HUES64 (cell line): Measurements from ENCODE around the gene CFAP45. TPM values are rescaled to one million over a fixed set of nuclear protein-coding genes. Genes with fewer than 3 reads are reported as not detected.

Source experiments
- H3K27ac ChIP-seq: 2 replicates; pipeline ENCODE4 v1.7.0; 2013; ENCODE audit warnings: low read depth, low read length, inconsistent platforms
- H3K27me3 ChIP-seq: 2 replicates; pipeline ENCODE4 v1.6.1; 2013; ENCODE audit warnings: mild to moderate bottlenecking, low read length; ENCODE audit not compliant: insufficient read depth
- H3K36me3 ChIP-seq: 2 replicates; pipeline ENCODE4 v1.6.1; 2013; ENCODE audit warnings: mild to moderate bottlenecking, low read length; ENCODE audit not compliant: insufficient read depth
- H3K4me1 ChIP-seq: 2 replicates; pipeline ENCODE4 v1.6.1; 2013; ENCODE audit warnings: mild to moderate bottlenecking, low read length, moderate library complexity; ENCODE audit not compliant: insufficient read depth
- H3K4me3 ChIP-seq: 2 replicates; pipeline ENCODE4 v1.5.1; 2013; ENCODE audit warnings: mild to moderate bottlenecking, low read length, moderate library complexity
- H3K9ac ChIP-seq: 2 replicates; pipeline ENCODE4 v1.6.1; 2013; ENCODE audit warnings: mild to moderate bottlenecking, low read depth, low read length
- H3K9me3 ChIP-seq: 2 replicates; pipeline ENCODE4 v1.6.1; 2013; ENCODE audit warnings: low read depth, low read length; ENCODE audit not compliant: insufficient read depth
- WGBS: fragments of 150-250, 120-280 bp; methylation state at CpG from one replicate; pipeline ENCODE4 v1.1.7; 2013; ENCODE audit warnings: missing lambda C conversion rate; 5-methylcytosine and 5-hydroxymethylcytosine counted together
- polyA plus RNA-seq, 2 experiments: library from polyadenylated mRNA; stranded (reverse); fragments of 50-300 nt; gene quantifications; one replicate each; pipeline ENCODE4 v1.2.3, GENCODE V29; 2013

CFAP45 gene
- polyA plus RNA-seq (2013, experiment 1 of 2), result not detected
- polyA plus RNA-seq (2013, experiment 2 of 2), result 0.38 TPM

- Histone ChIP-seq H3K27ac (peak within 1 kb of the TSS; percentile 22; the same call in 1 of the 2 replicates), H3K4me1 (peaks cover 11% of the 10 kb centered on the region), H3K9ac (peak within 1 kb of the TSS; percentile 62), H3K4me3 (peak within 1 kb of the TSS; percentile 48), H3K27me3 (peaks cover 12% of the 10 kb centered on the region), H3K9me3 (peaks cover 3% of the 10 kb centered on the region; the same call in 1 of the 2 replicates), H3K36me3 (no peaks in the 10 kb centered on the region)
- WGBS, result 8% methylated on average over 30 of the region's 30 CpGs
These were observed at the start of gene CFAP45 for GRCh38 chr1:159900086-159900680. Gene CFAP45 (minus strand): TSS chr1:159900165. CDS start chr1:159900098, 67 bp downstream.

GRCh38 chr1:159949123-159949522, 49.2 kb upstream of the CFAP45 start:
- no peak overlapping the region for H3K4me3 ChIP-seq
- H3K27ac ChIP-seq, result no peak overlapping the region
- H3K4me1 ChIP-seq, result peaks cover 17% of the 10 kb centered on the region; the same call in 1 of the 2 replicates
- 88% methylated on average over 6 of the region's 6 CpGs for WGBS
- H3K36me3 ChIP-seq, result no peaks in the 10 kb centered on the region
- H3K9me3 ChIP-seq, result no peaks in the 10 kb centered on the region
- no peak overlapping the region for H3K9ac ChIP-seq
- peaks cover 4% of the 10 kb centered on the region; the same call in 1 of the 2 replicates for H3K27me3 ChIP-seq

- Histone ChIP-seq H3K4me3 (no peak overlapping the region), H3K9ac (no peak overlapping the region), H3K27me3 (peaks cover 2% of the 10 kb centered on the region; the same call in 1 of the 2 replicates), H3K27ac (no peak overlapping the region), H3K4me1 (peaks cover 19% of the 10 kb centered on the region; the same call in 1 of the 2 replicates), H3K9me3 (no peaks in the 10 kb centered on the region), H3K36me3 (no peaks in the 10 kb centered on the region)
- 74% methylated on average over 1 of the region's 1 CpG for WGBS
These were observed 48.0 kb upstream of the CFAP45 start for GRCh38 chr1:159947942-159948341.

- Histone ChIP-seq H3K4me3 (peak overlapping the region; percentile 89), H3K36me3 (0 out of 2 replicates have a peak, but pooled peaks cover 2% of the 10 kb centered on the region), H3K9me3 (no peaks in the 10 kb centered on the region), H3K27me3 (no peaks in the 10 kb centered on the region), H3K27ac (no peak overlapping the region), H3K9ac (peak overlapping the region; percentile 90), H3K4me1 (peaks cover 20% of the 10 kb centered on the region; the same call in 1 of the 2 replicates)
- WGBS, result 56% methylated on average over 9 of the region's 9 CpGs
These were observed 46.5 kb upstream of the CFAP45 start for GRCh38 chr1:159946242-159947187.

- H3K4me1 ChIP-seq, result peaks cover 26% of the 10 kb centered on the region; the same call in 1 of the 2 replicates
- H3K9me3 ChIP-seq, result no peaks in the 10 kb centered on the region
- H3K9ac ChIP-seq, result peak within 1 kb of the TSS; percentile 90
- under 1% methylated on average over 58 of the region's 58 CpGs for WGBS
- H3K4me3 ChIP-seq, result peak within 1 kb of the TSS; percentile 89
- H3K27ac ChIP-seq, result peak within 1 kb of the TSS; percentile 78
- H3K27me3 ChIP-seq, result no peaks in the 10 kb centered on the region
- H3K36me3 ChIP-seq, result peaks cover 4% of the 10 kb centered on the region; the same call in 1 of the 2 replicates
These were observed 45.7 kb upstream of the CFAP45 start, which contains the start of gene IGSF9 for GRCh38 chr1:159945483-159946241. Gene IGSF9 (minus strand): TSS chr1:159945613. CDS start chr1:159943454, 2,159 bp downstream.

DNA sequence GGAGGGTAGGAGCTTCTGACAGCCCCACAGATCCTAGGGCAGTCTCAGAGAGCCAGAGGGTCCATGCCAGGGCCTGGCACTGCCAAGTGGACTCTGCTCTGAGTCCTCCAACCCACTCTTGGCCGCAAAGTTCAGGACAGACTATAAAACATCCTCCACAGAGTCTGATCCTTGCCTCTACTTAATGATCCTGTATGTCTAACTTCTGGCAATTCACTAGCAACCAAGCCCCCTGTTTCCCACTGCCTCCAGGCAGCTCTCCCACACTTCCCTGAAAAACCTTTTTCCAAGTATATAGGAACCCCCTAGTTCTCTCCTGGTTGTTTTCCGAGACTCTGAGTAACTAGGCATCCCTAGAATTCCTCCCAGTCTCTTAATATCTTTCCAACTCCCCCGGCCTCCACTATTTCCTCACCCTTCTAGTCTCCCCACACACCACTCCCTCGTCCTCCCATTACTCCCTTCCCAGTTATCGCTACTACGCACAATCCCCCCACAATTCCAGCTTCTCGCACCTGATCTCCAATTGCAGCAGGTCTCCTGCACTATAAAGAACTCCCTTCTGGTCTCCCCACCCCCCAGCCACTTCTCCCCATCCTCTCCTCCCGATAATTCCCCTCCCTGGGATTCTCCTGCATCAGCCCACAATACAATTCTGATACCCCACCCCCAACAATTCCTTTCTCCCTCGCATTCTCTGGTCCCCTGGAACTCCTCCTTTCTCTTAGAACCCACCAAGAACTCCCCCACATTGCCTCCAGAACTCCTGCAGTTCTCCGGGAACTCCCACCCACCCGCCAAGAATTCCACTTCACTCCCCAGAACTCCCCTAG, 44.9 kb upstream of the CFAP45 start:
- no peak overlapping the region for H3K27ac ChIP-seq
- 21% methylated on average over 11 of the region's 11 CpGs for WGBS
- peaks cover 5% of the 10 kb centered on the region; the same call in 1 of the 2 replicates for H3K36me3 ChIP-seq
- peak overlapping the region; percentile 89 for H3K4me3 ChIP-seq
- no peaks in the 10 kb centered on the region for H3K27me3 ChIP-seq
- H3K9ac ChIP-seq, result peak overlapping the region; percentile 90
- no peaks in the 10 kb centered on the region for H3K9me3 ChIP-seq
- H3K4me1 ChIP-seq, result peaks cover 28% of the 10 kb centered on the region; the same call in 1 of the 2 replicates

DNA sequence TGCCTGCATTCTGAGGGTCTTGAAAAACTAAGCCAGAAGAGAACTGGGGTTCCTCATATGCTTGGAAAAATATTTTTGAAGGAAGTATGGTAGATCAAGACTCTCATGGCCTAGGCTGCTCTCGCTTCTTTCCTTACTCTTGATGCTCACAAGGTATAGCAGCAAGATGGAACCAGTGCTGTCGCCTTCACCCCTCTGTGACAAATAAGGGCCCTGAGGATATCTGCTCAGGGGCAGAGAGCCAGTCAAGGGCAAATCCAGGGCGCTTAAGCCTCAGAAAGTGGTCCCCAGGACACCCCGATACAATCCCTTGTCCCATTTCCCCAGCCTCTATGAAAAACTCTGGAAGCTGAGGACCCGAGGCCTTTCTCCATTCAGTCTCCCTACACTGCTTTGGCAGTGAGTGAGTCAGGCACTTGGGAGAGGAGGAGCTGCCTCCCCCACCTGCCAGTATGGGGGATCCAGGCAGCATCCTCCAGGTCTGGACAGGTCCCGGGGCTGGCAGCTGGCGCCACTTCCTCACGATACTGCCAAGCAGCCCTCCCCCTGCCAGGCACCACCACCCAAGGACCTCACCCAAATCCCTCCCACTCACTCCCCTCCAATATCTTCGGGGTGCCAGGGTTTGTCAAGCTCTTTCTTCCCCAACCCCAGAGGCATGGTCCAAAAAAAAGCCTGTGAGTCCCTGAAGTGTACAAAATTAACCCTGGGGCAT, 44.1 kb upstream of the CFAP45 start:
- Histone ChIP-seq H3K4me1 (peaks cover 28% of the 10 kb centered on the region; the same call in 1 of the 2 replicates), H3K9ac (peak overlapping the region; percentile 90; the same call in 1 of the 2 replicates), H3K27me3 (no peaks in the 10 kb centered on the region), H3K4me3 (peak overlapping the region; percentile 89), H3K36me3 (peaks cover 5% of the 10 kb centered on the region; the same call in 1 of the 2 replicates), H3K9me3 (no peaks in the 10 kb centered on the region), H3K27ac (no peak overlapping the region)
- WGBS, result 89% methylated on average over 9 of the region's 9 CpGs

GRCh38 chr1:159943278-159943640, 43.3 kb upstream of the CFAP45 start:
- Histone ChIP-seq H3K27me3 (no peaks in the 10 kb centered on the region), H3K36me3 (peaks cover 5% of the 10 kb centered on the region; the same call in 1 of the 2 replicates), H3K27ac (no peak overlapping the region), H3K4me1 (peaks cover 30% of the 10 kb centered on the region; the same call in 1 of the 2 replicates), H3K9ac (no peak overlapping the region), H3K9me3 (no peaks in the 10 kb centered on the region), H3K4me3 (no peak overlapping the region)
- WGBS, result 74% methylated on average over 5 of the region's 5 CpGs

DNA sequence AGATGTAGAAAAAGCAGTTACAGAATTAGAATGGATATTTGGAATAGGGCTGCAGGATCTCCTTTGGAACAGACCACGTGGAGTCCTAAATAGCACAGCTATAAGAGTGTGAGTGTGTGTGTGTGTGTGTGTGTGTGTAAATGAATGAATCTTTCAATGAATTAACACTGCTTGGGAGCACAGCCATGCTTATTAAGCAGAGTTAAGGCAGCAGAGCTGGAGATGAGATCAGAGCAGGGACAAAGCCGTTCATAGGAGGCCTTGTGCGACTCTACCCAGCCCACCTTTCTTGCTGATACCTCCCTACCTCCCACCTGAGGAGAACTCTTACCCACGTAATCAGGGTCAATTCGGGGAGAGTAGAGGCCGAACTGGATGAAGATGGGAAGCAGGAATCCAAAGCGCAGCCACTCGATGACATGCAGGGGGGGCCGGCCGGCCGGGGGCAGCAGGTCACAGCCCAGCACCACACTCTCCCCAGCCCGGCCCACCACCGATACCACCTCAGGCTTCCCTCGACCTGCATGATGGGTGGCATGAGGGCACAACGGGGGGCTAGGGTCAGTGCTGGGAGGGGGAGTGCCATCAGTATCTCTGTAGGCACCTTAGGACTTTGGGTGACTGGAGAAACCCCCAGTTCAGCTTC, 42.8 kb upstream of the CFAP45 start:
- Histone ChIP-seq H3K9ac (no peak overlapping the region), H3K9me3 (no peaks in the 10 kb centered on the region), H3K4me3 (no peak overlapping the region), H3K27me3 (no peaks in the 10 kb centered on the region), H3K4me1 (peaks cover 32% of the 10 kb centered on the region; the same call in 1 of the 2 replicates), H3K36me3 (peaks cover 5% of the 10 kb centered on the region; the same call in 1 of the 2 replicates), H3K27ac (no peak overlapping the region)
- WGBS, result 93% methylated on average over 15 of the region's 15 CpGs
